GM21528 (cell line): Measurements from ENCODE around the gene DAZAP1.
A peak's percentile ranks its signal among the peaks of the same experiment; 100 is the strongest.
"Not testable (repeated sequence)": the region's sequence is repeated elsewhere in the genome, so short reads cannot be mapped to it uniquely, and the experiment has no call there.

Experiments
- ATAC-seq: cut with Tn5 transposase; IDR thresholded peaks from one replicate; pipeline ENCODE4 v1.9.1; 2021; ENCODE audit warnings: mild to moderate bottlenecking, moderate library complexity; ENCODE audit not compliant: unreplicated experiment, low FRiP score

Gene DAZAP1

DNA sequence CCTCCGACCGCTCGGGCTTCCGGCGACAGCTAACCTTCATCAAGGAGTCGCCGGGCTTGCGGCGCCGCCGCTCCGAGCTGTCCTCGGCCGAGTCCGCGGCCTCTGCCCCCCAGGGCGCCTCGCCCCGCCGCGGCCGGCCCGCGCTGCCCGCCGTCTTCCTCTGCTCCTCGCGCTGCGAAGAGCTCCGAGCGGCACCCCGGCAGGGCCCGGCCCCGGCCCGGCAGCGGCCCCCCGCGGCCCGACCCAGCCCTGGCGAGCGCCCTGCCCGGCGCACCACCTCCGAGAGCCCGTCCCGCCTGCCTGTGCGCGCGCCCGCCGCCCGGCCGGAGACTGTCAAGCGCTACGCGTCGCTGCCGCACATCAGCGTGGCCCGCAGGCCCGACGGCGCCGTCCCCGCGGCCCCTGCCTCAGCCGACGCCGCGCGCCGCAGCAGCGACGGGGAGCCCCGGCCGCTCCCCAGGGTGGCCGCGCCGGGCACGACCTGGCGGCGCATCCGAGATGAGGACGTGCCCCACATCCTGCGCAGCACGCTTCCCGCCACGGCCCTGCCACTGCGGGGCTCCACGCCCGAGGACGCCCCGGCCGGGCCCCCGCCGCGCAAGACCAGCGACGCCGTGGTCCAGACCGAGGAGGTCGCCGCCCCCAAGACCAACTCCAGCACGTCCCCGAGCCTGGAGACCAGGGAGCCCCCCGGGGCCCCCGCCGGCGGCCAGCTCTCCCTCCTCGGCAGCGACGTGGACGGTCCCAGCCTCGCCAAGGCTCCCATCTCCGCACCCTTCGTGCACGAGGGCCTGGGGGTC lies 62.1 kb downstream of the DAZAP1 start:
- ATAC-seq, result no peak

DNA sequence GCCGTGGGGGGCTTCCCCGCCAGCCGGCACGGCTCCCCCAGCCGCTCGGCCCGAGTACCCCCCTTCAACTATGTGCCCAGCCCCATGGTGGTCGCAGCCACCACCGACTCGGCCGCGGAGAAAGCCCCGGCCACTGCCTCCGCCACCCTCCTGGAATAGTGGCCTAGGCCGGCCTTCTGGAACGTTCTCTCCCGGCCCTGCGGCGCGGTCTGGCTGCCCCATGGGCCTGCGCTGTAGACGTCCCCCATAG lies 62.6 kb downstream of the DAZAP1 start:
- no peak for ATAC-seq

DNA sequence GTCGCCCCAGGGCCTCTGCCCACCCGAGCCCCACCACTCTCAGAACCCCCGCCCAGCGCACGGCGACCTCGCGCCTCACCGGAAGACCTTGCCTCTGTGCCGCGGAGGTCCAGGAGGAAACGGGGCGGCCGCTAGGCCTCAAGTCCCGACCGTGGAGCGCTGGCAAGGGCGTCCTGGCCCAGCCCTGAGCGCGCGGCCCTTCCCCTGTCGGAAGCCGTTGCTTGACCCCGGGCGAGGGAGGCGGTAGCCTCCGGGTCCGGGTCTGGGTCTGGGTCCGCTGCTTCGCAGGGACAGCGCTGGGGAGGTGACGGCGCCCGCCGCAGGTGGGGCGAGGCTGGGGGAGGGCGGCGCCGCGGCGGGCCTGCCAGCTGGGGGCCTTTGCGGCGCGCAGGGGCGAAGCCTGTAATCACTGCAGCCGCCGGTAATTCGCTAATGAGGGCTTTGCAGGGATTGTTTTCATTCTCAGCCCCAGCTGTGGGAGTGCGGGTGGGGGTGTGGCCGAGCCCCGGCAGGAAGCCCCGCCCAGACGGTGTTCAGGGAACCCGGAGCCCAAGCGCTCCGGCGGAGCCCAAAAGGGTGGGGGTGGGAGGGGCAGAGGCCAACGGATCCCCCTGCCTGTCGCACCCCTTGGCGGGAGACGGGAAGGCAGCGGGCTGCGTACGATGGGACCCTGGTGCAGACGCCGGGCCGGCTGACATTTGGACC lies 63.1 kb downstream of the DAZAP1 start:
- no peak for ATAC-seq

DNA sequence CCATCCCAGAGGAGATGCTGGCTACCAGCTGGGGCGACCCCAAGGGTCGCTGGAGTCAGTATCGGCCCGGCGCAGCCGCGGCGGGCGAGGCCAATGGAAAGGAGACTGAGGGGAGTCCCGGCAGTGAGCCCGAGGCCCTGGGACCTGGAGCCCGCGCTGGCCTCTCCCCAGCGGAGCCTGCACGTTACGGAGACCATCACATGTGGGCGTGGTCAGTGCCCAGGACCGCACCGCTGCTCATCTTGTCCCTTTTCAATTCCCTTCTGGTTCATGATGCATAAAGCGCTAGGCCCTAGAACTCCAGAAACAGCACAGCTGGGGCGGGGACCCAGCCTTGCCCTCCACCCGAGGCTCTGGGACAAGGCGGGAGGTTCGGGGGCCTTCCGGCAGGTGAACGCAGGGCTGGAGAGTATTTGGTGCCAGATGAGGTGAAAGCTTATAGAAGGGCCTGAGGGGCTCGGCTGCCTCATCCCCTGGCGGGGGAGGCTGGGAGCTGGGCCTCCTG lies 63.7 kb downstream of the DAZAP1 start:
- ATAC-seq, result no peak

DNA sequence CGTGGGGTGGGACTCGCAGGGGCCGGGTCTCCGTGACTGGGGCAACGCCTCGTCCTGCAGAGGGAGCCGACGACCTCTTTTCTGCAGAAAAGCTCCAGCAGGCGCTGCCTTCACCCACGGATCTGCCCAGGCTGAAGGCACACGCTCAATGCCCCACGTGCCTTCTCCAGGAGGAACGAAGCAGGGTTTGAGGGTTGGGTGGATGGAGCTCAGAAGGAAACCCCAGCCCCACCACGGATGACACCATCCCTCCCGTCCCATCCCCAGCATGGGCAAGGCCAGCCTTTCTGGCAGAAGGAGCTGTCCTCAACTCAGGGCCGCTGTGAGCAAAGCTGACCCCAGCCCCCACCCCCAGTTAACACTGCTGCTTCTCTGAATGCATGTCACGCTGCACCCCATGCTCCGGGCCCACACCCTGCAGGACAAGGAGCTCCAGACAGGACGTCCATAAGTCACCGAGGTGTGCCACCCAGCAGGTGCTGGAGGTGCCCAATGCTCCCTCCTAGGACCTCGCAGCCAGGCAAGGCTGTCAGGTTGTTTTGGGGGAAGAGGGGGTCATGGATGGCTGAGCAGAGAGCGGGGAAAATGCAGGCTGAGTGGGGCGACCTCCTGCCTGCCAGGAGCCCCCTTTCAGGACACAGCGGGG lies 64.3 kb downstream of the DAZAP1 start:
- ATAC-seq, result no peak

DNA sequence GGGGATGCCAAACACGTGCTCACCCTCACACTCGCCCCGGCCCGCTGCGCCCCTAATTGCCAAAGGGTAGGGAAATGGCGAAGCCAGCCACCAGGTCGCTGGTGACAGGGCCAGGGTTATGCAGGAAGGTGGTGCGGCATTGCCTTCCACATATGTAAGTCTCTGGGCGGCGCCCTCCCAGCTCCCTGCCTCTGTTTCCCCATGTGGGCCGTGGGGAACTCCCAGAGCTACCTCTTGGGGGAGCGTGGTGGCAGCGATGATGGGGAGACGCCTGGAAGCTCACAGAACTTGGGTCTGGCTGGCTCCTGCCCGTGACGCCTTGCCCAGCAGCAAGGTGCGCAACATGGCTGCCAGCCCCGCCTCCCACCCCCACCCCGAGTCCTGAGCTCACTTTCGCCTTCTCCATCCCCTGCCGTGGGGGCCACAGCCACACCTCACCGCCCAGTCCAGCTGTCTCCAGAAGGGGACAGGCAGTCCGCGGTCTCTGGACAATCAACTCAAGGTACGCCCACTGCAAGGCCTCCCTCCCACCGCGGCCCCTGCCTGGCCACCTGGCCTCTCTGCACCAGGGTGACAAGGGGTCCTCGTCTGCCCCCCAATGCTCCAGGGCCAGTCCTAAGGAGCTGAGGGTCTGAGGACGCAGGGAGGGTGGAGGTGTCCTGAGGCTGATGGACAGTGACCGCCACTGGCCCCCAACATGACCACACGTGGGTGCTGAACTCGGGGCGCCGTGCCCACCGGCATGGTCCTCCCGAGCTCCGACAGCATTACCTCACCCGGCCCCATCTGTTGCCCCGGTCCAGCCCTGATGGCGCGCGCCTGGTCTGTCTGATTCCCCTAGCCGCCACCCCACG lies 65.1 kb downstream of the DAZAP1 start:
- ATAC-seq, result no peak

DNA sequence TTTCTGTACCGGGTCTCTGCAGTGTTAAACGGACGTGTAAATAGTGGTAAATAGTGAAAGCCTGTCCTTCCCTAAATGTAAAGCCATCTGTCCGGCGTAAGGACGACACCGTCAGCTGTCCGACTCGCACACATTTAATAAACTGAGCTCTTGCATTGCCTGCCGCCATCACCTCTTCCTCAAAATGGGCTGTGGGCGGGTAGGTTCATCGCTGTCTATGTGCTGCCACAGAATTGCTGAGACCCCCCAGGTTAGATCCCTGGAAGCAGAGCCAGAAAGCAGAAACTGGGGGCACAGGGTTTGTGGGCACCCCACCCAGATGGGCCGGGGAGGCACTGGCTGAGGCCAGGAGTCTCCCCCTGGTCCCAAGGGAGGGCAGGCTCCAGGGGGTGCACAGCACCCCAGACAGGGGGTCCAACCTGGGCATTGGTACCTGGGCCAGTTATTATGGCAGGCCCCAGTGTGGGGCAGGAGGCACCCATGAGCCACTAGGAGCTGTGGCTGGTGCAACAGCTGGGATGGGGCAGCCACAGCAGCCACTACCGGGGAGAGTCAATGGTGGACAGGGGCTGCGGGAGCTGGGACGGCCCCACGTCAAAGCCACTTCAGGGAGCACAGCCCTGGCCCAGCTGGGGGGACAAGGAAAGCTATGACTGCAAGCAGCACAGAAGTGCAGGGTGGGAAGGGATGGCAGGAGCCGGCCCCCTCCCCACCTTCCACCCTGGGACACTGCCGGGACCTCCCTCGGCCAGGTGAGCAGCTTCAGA lies 65.9 kb downstream of the DAZAP1 start:
- ATAC-seq, result no peak

DNA sequence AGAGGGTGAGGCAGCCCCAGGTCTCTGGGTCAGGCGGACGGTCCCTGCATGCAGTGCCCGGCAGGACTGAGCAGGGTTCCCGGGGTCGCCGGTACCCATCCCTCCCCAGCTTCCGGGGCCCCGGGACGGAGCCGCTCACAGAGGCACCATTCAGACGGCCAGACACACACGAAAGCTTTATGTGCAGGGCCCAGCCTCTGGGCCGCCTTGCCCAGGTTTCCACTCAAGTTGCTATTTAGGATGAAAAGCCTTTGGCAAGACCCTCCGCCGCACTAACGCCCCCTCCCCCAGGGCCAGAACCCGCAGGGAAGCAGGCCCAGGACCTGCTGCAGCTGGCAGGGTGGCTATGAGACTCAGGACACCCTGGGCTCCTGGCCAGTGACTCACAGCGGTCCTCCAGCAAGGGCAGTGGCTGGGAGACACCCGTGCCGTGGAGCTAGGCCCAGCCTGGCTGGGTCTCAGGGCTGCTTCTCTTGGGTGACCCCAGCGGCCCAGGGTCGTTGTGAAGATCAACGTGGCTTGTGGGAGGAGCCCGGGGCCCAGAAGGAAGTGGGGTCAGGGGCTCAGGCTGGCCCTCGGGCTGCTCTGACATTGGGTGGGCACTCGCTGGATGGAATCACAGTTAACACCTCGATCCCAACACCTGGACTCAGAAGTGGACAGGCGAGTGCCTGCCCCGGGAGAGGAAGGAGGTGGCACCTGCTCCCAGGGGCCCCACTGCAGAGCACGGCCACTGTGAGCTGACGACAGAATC lies 66.8 kb downstream of the DAZAP1 start:
- no peak for ATAC-seq

DNA sequence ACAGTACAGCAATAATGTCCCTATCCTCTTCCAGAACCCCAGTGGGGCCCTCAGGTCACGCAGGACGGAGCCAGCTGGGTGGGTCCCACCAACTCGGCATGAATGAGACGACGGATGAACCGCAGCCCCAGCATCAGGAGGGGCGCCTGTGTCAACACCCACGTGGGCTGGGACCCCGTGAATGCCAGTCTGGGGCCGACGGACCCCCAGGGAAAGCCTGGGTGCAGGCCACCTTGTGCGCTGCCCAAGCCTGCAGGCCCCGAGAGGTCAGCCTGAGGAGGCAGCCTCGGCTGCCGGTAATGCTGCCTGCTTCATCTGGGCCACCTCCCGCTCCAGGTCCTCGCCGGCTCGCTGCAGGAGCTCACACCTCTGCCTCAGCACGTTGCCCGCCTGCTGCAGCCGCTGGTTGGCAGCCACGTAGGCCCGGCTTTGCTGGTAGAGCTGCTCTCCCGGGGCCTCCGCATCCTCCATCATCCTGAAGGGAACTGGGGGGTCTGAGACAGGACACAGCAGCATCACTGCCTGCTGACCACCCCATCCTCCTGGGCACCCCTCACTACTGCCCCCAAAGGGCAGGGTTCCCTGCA lies 67.5 kb downstream of the DAZAP1 start:
- no peak for ATAC-seq

DNA sequence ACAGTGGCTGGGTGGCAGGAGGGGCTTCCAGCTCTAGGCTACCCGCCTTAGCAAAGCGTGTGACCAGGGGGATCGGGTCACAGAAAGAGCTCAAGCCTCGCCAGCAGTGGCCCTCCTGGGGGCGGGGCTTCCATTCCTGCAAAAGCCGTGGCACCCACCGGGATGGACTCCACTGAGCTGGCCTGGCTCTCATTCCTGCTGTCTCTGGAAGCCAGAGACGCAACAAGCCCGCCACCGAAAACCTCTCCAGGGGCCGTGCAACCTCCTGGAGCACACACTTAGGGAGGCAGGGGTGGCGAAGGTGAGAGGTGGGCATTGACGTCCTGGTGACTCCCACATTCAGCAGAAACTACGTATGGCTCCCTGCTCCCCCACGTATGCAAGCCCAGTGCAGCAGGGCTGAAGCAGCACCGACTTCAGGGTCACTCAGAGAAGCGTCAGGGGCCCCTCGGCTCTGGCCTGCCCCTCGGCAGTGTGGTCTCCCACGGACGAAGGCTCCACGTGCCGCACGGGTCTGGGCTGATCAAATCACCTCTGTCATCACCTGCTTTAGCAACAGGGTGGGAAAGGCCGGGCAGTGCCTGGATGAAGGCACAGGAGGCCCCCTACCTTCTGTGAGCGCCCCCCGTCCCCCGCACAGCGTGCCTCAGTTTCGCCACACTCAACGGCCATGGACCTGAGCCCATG lies 68.5 kb downstream of the DAZAP1 start:
- ATAC-seq, result no peak

DNA sequence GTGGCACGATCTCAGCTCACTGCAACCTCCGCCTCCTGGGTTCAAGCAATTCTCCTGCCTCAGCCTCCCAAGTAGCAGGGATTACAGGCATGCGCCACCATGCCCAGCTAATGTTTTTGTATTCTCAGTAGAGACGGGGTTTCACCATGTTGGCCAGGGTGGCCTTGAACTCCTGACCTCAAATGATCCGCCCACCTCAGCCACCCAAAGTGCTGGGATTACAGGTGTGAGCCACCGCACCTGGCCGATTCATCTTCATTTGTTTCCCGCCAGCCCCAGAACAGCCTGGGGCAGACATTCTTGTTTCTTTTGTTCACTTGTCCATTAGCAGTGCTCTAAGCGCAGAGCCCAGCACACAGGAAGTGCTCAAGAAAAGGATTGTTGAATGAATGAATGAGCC lies 69.7 kb downstream of the DAZAP1 start:
- ATAC-seq, result not testable (repeated sequence)

DNA sequence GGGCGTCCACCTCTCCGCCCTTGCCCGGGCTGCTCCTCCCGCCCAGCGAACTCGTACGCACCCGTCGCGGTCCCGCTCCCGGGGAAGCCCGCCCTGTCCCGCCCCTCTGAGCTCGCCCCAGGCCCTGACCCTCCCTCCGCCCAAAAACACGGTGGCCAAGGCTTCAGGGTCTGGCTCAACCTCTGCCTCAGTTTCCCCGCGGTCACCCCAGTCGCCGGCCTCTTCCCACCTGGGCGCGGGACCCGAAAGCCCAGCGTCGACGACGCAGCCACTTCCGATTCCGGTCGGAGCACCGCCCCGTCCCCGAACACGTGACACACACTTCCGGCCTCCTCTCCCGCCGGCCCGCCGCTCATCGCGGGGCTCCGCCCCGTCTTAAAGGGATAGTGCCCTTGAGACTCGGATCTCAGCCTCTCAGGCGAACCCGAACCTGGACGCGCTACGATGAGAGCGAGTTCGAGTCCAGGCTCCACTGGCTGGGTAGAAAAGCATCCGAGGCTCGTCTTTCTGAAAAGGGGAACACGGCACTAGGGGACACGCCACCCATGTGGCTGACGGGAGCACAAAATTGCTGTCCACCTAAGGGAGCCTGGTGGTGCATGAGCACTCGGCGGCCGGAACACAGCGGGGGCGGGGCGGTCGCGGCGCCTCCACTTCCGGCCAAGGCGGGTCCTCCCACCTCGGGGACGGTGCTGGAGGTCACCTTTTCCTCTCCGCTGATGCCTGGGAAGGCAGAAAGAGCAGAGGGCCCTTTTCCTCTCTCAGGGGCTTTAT lies 71.7 kb downstream of the DAZAP1 start, which contains the start of gene C19orf25:
Gene C19orf25, minus strand, starts transcription at position 282 of the 774 bp plus-strand sequence. CDS start 312 bp downstream, outside the sequence.
- ATAC-seq, result peak; percentile 74

DNA sequence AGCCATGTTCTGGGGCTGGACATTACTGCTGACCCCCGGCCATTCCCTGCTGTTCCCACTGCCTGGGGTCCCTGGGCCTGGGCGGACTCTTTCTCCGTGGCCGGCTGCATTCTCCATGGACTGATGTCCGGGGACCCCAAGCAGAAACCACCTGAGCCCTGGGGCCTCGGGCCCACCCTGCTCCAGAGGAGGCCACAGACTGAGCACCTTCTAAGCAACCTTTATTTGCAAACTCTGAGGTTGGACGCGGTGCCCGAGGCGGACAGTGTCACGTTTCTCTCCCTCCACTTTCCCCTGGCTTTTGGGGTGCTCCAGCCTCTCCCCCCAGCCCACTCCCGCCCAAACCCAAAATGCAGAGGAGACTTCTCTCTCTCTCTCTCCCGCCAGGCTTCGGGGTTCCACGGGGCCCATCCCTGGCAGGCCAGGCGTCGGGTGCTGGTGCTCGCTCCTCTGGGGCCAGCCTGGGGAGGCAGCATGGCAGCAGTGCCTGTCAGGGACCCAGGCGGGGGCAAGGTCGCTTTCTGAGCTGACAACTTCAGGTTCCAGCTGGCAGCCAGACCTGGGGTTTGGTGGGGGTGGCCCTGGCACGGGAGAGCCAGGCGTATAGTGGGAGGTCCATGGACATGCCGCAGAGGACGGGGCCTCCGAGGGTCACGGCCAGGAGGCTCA lies 74.0 kb downstream of the DAZAP1 start:
- no peak for ATAC-seq

DNA sequence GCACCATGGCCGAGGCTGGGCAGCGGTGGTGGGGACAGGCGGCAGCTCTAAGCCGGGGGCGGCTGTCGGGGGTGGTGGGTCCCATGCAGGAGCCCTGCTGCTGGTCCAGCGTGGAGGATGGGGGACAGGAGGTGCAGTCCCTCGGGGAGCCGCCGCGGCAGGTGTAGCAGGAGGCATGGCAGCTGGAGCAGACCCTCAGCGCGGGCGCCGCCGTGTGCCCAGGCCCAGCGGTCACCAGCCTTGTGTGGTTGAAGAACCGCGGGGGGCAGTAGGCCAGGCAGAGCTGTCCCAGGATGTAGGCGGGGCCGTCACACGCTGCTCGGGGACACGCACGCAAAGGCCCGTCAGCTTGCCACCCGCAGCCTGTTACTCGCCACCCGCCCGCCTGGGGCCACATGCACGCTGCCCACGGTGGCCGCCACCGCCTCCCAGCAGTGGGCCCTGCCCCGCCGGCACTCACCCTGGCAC lies 74.5 kb downstream of the DAZAP1 start:
- no peak for ATAC-seq

DNA sequence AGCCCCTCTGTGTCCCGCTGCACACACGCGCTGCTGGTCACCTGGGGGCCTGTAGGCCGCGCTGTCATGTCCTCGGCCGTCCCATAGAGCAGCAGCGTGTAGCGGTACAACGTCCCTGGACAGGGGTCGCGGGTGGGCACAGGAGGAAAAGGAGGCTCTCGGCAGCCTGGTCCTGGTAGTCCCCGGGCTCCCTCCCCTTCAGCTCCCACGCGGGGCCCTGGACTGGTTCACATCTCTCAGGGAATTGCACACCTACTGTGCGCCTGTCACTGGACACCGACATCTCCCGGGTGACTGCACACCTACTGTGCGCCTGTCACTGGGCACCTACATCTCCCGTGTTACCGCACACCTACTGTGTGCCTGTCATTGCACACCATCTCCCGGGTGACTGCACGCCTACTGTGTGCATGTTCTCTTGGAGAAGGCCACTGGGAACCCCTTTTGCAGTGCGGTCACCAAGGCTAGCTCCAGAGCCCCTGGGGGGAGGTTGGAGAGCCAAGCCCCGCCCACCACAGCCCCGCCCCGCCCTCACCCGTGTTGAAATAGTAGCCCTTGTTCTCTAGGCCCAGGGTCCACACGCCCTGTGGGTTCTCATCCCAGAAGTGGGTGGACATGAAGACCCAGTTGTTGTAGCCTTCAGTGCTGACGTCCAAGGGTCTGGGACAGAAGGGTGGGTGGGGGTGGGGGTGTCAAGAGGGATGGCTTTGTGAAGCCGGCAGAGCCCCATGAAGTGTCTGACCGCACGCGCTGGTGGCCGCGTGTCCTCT lies 75.2 kb downstream of the DAZAP1 start:
- no peak for ATAC-seq
